ENCODE measurements around the gene PCGF1.
A peak's percentile ranks its signal among the peaks of the same experiment; 100 is the strongest.

- no peak for TF ChIP-seq CTCF (IDR thresholded peaks at IDR 0.05; ENCODE audit: insufficient read depth, low read length)
- no peak for TF ChIP-seq GABPA (IDR thresholded peaks at IDR 0.05; ENCODE audit: low read depth)
- TF ChIP-seq POLR2AphosphoS5 (IDR thresholded peaks at IDR 0.05; ENCODE audit: low read depth): no peak
- TF ChIP-seq, protein P1, sequence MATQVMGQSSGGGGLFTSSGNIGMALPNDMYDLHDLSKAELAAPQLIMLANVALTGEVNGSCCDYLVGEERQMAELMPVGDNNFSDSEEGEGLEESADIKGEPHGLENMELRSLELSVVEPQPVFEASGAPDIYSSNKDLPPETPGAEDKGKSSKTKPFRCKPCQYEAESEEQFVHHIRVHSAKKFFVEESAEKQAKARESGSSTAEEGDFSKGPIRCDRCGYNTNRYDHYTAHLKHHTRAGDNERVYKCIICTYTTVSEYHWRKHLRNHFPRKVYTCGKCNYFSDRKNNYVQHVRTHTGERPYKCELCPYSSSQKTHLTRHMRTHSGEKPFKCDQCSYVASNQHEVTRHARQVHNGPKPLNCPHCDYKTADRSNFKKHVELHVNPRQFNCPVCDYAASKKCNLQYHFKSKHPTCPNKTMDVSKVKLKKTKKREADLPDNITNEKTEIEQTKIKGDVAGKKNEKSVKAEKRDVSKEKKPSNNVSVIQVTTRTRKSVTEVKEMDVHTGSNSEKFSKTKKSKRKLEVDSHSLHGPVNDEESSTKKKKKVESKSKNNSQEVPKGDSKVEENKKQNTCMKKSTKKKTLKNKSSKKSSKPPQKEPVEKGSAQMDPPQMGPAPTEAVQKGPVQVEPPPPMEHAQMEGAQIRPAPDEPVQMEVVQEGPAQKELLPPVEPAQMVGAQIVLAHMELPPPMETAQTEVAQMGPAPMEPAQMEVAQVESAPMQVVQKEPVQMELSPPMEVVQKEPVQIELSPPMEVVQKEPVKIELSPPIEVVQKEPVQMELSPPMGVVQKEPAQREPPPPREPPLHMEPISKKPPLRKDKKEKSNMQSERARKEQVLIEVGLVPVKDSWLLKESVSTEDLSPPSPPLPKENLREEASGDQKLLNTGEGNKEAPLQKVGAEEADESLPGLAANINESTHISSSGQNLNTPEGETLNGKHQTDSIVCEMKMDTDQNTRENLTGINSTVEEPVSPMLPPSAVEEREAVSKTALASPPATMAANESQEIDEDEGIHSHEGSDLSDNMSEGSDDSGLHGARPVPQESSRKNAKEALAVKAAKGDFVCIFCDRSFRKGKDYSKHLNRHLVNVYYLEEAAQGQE (IDR thresholded peaks at IDR 0.05; ENCODE audit: insufficient replicate concordance, low read depth): peak; percentile 68
These were observed 6.0 kb downstream of the PCGF1 start for GRCh38 chr2:74501335-74502071.

Data from HL-60 (cell line).